CD4-positive, alpha-beta T cell (primary cell): Measurements from ENCODE around the gene SSTR4. TPM values are rescaled to one million over a fixed set of nuclear protein-coding genes. Genes with fewer than 3 reads are reported as not detected.

Source experiments
- ATAC-seq: fragments of 200-7000 bp; cut with Tn5 transposase; one replicate; pipeline ENCODE4 v1.10.0; 2022; ENCODE audit warnings: mild to moderate bottlenecking; ENCODE audit not compliant: poor library complexity
- CTCF ChIA-PET: fragments of 350-600 bp; sonication (Branson Sonifier 250); formaldehyde crosslinking; loops from one replicate; lab custom pipeline; 2021; ENCODE audit warnings: antibody characterized with exemption, inconsistent platforms; lab: Charles Lee
- POLR2A ChIA-PET: fragments of 350-600 bp; sonication (Branson Sonifier 250); formaldehyde crosslinking; loops from one replicate; lab custom pipeline; 2021; ENCODE audit warnings: antibody characterized with exemption, inconsistent platforms; lab: Charles Lee
- DNase-seq, 14 experiments: peaks; one replicate each; pipeline ENCODE4 v3.0.0-alpha.2; 2013 to 2020; ENCODE audit warnings: mixed read lengths in 2 of 14
- H3K27ac ChIP-seq, 2 donors: one replicate each; pipeline versions ENCODE4 v1.5.1 to v1.7.0; 2013; ENCODE audit warnings: low read length in 2 of 2, low read depth in 1 of 2, mild to moderate bottlenecking in 1 of 2
- H3K27me3 ChIP-seq, 2 experiments: 1 replicate in 1 of 2; 2 replicates in 1 of 2; pipeline versions ENCODE4 v1.6.1 to v1.7.0; 2013; ENCODE audit warnings: low read length in 2 of 2, control low read depth in 1 of 2, mild to moderate bottlenecking in 1 of 2, moderate library complexity in 1 of 2; ENCODE audit not compliant: insufficient read depth in 2 of 2, control insufficient read depth in 1 of 2
- H3K36me3 ChIP-seq: one replicate; pipeline ENCODE4 v1.6.1; 2013; ENCODE audit warnings: low read length, control low read depth; ENCODE audit not compliant: insufficient read depth
- H3K4me1 ChIP-seq: one replicate; pipeline ENCODE4 v1.6.1; 2013; ENCODE audit warnings: low read length, control low read depth; ENCODE audit not compliant: insufficient read depth
- H3K4me3 ChIP-seq: one replicate; pipeline ENCODE4 v1.5.1; 2013; ENCODE audit warnings: mild to moderate bottlenecking, low read length, moderate library complexity
- H3K9me3 ChIP-seq, 2 experiments: 1 replicate in 1 of 2; 2 replicates in 1 of 2; pipeline versions ENCODE4 v1.6.1 to v1.7.0; 2013; ENCODE audit warnings: low read length in 2 of 2, mild to moderate bottlenecking in 2 of 2, control low read depth in 1 of 2, moderate library complexity in 1 of 2; ENCODE audit not compliant: control insufficient read depth in 1 of 2, insufficient read depth in 1 of 2
- H3K27ac Mint-ChIP-seq: one replicate; pipeline ENCODE4 v1.8.0; 2020; ENCODE audit warnings: mixed read lengths
- H3K27me3 Mint-ChIP-seq: one replicate; pipeline ENCODE4 v1.8.0; 2021; ENCODE audit warnings: mixed read lengths
- H3K36me3 Mint-ChIP-seq: one replicate; pipeline ENCODE4 v1.8.0; 2021; ENCODE audit warnings: low read depth, mixed read lengths
- H3K4me1 Mint-ChIP-seq: one replicate; pipeline ENCODE4 v1.8.0; 2021; ENCODE audit warnings: low read depth, mixed read lengths
- H3K4me3 Mint-ChIP-seq: one replicate; pipeline ENCODE4 v1.8.0; 2020; ENCODE audit warnings: mild to moderate bottlenecking, mixed read lengths
- H3K9me3 Mint-ChIP-seq: one replicate; pipeline ENCODE4 v1.8.0; 2020; ENCODE audit warnings: mixed read lengths
- intact Hi-C, 2 experiments: fragments of 100-400 bp; cut with DNase I in 1 of 2; cut with micrococcal nuclease in 1 of 2; formaldehyde crosslinking; loops; one replicate each; pipeline versions ENCODE4 v1.15.1 to v1.9.0; 2023 to 2025; cut with DNase I, micrococcal nuclease
- total RNA-seq, 174 experiments: library from RNA in 2 of 174; stranded (reverse) in 2 of 174; gene quantifications; one replicate each; pipeline ENCODE4 v1.2.3 and lab custom pipeline; 2021 to 2026
- TF ChIP-seq, protein P1 (sequence below): fragments of 200-600 bp; IDR thresholded peaks from one replicate; pipeline ENCODE4 v1.8.0; 2022; ENCODE audit warnings: antibody characterized with exemption, mild to moderate bottlenecking

Gene SSTR4
- total RNA-seq, 2 experiments from 2014 or later: not detected

- no peaks in the 10 kb centered on the region for H3K4me1 Mint-ChIP-seq
- DNase-seq (no peak), ATAC-seq (no peak)
- Histone ChIP-seq H3K36me3 (no peaks in the 10 kb centered on the region), H3K4me1 (no peaks in the 10 kb centered on the region), H3K27ac (no peak overlapping the region), H3K27me3 (no peaks in the 10 kb centered on the region), H3K9me3 (peaks cover 0 to 7% of the 10 kb centered on the region in 2 experiments), H3K4me3 (no peak overlapping the region)
- no peaks in the 10 kb centered on the region for H3K9me3 Mint-ChIP-seq
- intact Hi-C loops: no loop called here
- ChIA-PET CTCF (no interaction called here), POLR2A (no interaction called here)
- H3K27me3 Mint-ChIP-seq: no peaks in the 10 kb centered on the region
- TF ChIP-seq, protein P1, sequence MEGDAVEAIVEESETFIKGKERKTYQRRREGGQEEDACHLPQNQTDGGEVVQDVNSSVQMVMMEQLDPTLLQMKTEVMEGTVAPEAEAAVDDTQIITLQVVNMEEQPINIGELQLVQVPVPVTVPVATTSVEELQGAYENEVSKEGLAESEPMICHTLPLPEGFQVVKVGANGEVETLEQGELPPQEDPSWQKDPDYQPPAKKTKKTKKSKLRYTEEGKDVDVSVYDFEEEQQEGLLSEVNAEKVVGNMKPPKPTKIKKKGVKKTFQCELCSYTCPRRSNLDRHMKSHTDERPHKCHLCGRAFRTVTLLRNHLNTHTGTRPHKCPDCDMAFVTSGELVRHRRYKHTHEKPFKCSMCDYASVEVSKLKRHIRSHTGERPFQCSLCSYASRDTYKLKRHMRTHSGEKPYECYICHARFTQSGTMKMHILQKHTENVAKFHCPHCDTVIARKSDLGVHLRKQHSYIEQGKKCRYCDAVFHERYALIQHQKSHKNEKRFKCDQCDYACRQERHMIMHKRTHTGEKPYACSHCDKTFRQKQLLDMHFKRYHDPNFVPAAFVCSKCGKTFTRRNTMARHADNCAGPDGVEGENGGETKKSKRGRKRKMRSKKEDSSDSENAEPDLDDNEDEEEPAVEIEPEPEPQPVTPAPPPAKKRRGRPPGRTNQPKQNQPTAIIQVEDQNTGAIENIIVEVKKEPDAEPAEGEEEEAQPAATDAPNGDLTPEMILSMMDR: no peak
- H3K4me3 Mint-ChIP-seq: no peak overlapping the region
- no peak overlapping the region for H3K27ac Mint-ChIP-seq
- no peaks in the 10 kb centered on the region for H3K36me3 Mint-ChIP-seq
These were observed 21.7 kb upstream of the SSTR4 start for GRCh38 chr20:23013429-23013828.

DNA sequence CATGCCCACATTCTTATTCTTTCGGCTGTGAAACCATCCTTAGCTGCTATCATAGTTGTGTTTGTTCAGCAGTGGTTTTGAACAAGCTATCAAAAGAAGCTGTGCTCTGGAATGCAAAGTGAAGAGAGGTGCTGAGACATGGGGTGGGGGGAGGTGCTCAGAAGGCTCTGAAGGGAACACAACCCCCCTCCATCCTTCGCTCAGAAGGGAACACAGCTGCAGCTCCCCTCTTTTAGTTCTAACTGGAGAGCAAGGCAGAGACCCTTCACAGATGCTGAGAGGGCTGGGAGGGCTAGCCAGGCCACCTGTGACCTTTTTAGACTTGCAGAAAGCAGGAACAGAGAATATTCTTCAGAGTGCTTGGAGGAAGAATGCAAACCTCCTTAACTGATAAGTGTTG lies 17.6 kb upstream of the SSTR4 start:
- Histone ChIP-seq H3K4me3 (no peak overlapping the region), H3K27me3 (no peaks in the 10 kb centered on the region), H3K4me1 (no peaks in the 10 kb centered on the region), H3K9me3 (peaks cover 0 to 5% of the 10 kb centered on the region in 2 experiments), H3K27ac (no peak overlapping the region), H3K36me3 (no peaks in the 10 kb centered on the region)
- H3K27ac Mint-ChIP-seq: no peak overlapping the region
- ChIA-PET POLR2A (no interaction called here), CTCF (no interaction called here)
- TF ChIP-seq, protein P1: no peak
- DNase-seq (no peak), ATAC-seq (no peak)
- H3K36me3 Mint-ChIP-seq: no peaks in the 10 kb centered on the region
- H3K27me3 Mint-ChIP-seq: no peaks in the 10 kb centered on the region
- intact Hi-C loops: no loop called here
- no peaks in the 10 kb centered on the region for H3K9me3 Mint-ChIP-seq
- no peak overlapping the region for H3K4me3 Mint-ChIP-seq
- H3K4me1 Mint-ChIP-seq: no peaks in the 10 kb centered on the region

GRCh38 chr20:23018432-23018831 lies 16.7 kb upstream of the SSTR4 start:
- H3K4me3 ChIP-seq: no peak overlapping the region
- POLR2A ChIA-PET: no interaction called here
- no peak overlapping the region for H3K27ac Mint-ChIP-seq
- H3K36me3 Mint-ChIP-seq: no peaks in the 10 kb centered on the region
- no peaks in the 10 kb centered on the region for H3K27me3 Mint-ChIP-seq
- H3K27me3 ChIP-seq: no peaks in the 10 kb centered on the region
- no peaks in the 10 kb centered on the region for H3K4me1 ChIP-seq
- DNase-seq: no peak
- no peaks in the 10 kb centered on the region for H3K4me1 Mint-ChIP-seq
- no peaks in the 10 kb centered on the region for H3K36me3 ChIP-seq
- CTCF ChIA-PET: interaction anchor here (0.6 kb wide), 1 partner anchor 134 kb away, joined by 3 read pairs; no protein-coding TSS in a partner anchor
- no peak overlapping the region for H3K27ac ChIP-seq
- TF ChIP-seq, protein P1: no peak
- intact Hi-C loops: no loop called here
- no peak for ATAC-seq
- no peak overlapping the region for H3K4me3 Mint-ChIP-seq
- no peaks in the 10 kb centered on the region for H3K9me3 Mint-ChIP-seq
- H3K9me3 ChIP-seq: peaks cover 0 to 5% of the 10 kb centered on the region in 2 experiments
